ENCODE data around the gene TMEM88.
A peak's percentile ranks its signal among the peaks of the same experiment; 100 is the strongest.
"Not testable (repeated sequence)": the region's sequence is repeated elsewhere in the genome, so short reads cannot be mapped to it uniquely, and the experiment has no call there.

TMEM88 gene, protein sequence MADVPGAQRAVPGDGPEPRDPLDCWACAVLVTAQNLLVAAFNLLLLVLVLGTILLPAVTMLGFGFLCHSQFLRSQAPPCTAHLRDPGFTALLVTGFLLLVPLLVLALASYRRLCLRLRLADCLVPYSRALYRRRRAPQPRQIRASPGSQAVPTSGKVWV

DNA sequence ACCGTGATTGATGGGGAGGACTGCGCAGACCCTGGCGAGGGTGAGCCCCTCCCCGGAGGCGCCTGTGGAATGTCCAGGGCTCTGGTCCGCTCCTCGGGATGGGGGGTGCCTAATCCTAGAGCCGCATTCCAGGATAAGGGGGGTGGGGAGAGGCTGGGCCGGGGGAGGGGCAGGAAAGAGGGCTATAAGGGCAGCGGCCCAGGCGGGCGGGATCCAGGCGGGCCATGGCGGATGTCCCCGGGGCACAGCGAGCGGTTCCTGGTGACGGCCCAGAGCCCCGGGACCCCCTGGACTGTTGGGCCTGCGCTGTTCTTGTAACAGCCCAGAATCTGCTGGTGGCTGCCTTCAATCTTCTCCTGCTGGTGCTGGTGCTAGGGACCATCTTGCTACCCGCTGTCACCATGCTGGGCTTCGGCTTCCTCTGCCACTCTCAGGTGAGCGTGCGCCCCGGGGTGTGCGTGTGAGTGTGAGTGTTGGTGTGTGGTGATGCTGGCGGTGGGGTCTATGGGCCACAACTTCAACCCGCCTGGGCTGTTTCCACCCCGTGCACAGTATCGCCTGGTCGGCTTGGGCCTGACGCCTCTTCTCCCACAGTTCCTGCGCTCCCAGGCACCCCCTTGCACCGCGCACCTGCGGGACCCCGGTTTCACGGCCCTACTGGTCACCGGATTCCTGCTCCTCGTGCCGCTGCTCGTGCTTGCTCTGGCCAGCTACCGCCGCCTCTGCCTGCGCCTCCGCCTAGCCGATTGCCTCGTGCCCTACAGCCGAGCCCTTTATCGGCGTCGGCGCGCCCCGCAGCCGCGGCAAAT is at the start of gene TMEM88:
TMEM88 (plus strand) TSS at position 216 of the 809 bp plus-strand sequence; CDS start at position 225, 9 bp downstream.
- no peak for DNase-seq (ENCODE audit: low spot score)

DNA sequence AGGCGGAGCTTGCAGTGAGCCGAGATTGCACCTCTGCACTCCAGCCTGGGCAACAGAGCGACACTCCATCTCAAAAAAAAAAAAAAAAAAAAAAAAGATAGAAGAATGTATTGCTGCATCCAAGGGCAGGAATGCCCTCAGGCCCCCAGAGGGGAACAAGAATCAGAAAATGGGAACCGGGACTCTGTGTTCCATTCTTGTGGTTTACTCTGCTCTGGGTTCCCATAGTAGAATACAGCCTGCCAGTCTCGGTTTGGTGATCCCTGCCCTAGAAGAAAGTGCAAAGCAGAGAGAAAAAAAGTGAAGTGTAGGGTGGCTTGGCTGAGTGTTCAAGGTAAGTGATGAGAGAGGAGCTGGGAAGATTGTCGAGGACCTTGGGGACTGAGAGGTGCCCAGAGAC is 48.3 kb upstream of the TMEM88 start:
- no peak for DNase-seq (ENCODE audit: low spot score)

GRCh38 chr17:7807206-7807605 is 47.7 kb upstream of the TMEM88 start:
- DNase-seq (ENCODE audit: low spot score) = no peak

DNA sequence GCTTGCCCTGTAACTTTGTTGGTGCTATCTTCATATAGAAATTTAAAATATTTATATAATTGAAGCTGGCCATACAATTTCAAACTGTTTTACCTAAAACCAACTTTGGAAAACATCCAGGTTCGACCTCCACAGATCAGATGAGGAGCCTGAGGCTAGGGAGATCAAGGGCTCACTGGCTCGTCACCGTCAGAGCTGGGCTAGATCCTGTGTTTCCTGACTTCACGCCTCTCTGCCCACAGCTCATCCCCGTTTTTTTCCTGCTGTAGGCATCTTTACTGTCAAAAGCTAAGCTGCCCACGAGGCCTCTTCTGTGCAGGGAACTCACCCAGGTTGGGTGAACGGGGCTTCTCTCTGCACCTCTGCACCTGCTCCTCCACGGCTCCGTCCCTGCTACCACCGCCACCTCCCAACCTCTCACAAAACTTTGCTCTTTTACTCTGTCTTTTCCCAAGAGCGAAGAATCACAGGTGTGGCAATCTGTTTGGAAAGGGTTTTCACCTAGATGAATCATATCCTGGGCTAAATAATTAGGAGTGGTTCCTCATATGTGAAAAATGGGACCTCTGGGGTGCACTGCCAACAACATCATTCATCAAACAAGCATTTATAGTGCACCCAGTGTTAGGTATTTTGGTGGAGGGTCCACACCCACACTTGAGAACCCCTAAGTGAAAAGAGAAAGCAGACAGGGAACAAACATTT is 45.6 kb upstream of the TMEM88 start:
- DNase-seq (ENCODE audit: low spot score) = no peak

- DNase-seq (ENCODE audit: low spot score) = not testable (repeated sequence)
Measured at GRCh38 chr17:7809791-7810343, 45.0 kb upstream of the TMEM88 start.

GRCh38 chr17:7811251-7811650 is 43.6 kb upstream of the TMEM88 start:
- no peak for DNase-seq (ENCODE audit: low spot score)

DNA sequence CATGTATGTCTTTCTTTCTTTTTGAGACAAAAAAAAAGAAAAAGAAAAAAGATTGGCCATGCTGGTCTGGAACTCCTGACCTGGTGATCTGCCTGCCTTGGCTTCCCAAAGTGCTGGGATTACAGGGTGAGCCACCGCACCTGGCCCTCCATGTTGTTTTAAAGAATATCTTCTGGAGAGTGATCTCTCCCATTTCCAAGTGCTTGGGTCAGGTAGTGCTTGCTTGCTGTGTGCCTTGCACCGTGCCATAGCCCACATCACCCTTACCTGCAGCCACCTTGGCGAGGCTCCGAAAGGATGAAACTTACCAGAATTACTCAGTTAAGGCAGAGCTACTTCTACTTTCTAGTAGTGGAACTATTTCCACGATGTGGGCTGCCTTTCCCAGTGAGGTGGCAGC is 39.9 kb upstream of the TMEM88 start:
- no peak for DNase-seq (ENCODE audit: low spot score)

GRCh38 chr17:7816926-7817642 is 37.8 kb upstream of the TMEM88 start:
- no peak for DNase-seq (ENCODE audit: low spot score)

DNA sequence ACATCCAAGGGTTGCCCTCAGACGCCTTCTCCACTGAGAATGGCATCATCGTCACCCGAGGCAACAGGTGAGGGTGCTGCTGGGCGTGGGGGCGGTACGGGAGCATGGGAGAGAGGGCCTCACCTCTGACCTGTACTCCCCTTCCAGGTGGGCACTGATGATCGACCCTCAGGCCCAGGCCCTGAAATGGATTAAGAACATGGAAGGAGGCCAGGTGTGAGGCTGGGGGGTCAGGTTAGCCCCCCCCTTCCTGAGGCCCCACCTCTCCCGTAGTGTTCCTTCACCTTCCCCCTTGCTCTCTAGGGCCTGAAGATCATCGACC is 37.3 kb upstream of the TMEM88 start:
- DNase-seq (ENCODE audit: low spot score) = no peak

GRCh38 chr17:7818026-7818425 is 36.8 kb upstream of the TMEM88 start:
- DNase-seq (ENCODE audit: low spot score) = no peak

DNA sequence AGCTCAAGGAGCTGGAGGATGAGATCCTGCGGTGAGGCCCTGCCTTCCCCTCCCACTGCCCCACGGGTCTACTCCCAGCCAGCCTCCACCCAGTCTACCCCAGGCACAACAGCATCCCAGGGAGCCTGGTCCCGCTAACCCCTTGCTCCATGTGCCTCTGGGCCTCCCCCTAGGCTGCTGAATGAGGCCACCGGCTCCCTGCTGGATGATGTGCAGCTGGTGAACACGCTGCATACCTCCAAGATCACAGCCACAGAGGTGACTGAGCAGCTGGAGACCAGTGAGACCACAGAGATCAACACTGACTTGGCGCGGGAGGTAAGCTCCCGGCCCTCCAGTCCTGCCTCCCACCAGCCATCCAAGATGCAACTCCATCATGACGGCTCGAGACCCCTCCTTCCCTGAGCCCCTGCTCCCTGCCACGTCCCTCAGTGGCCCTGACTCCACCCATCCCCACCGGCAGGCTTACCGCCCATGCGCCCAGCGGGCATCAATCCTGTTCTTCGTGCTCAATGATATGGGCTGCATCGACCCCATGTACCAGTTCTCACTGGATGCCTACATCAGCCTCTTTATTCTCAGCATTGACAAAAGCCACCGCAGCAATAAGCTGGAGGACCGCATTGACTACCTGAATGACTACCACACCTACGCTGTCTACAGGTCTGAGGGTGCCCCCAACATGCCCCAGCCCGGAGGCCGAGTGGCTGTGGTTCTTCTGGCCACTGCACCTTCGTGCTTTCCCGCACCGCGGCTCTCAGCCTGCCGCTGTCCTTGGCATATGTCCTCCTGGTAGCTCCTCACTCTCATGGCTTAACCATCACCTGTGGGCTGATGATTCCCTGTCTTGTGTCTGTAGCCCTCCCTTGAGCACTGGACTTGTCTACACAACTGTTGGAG is 35.9 kb upstream of the TMEM88 start:
- no peak for DNase-seq (ENCODE audit: low spot score)

GRCh38 chr17:7820231-7820630 is 34.6 kb upstream of the TMEM88 start:
- no peak for DNase-seq (ENCODE audit: low spot score)

GRCh38 chr17:7822126-7822525 is 32.7 kb upstream of the TMEM88 start:
- DNase-seq (ENCODE audit: low spot score) = no peak

DNA sequence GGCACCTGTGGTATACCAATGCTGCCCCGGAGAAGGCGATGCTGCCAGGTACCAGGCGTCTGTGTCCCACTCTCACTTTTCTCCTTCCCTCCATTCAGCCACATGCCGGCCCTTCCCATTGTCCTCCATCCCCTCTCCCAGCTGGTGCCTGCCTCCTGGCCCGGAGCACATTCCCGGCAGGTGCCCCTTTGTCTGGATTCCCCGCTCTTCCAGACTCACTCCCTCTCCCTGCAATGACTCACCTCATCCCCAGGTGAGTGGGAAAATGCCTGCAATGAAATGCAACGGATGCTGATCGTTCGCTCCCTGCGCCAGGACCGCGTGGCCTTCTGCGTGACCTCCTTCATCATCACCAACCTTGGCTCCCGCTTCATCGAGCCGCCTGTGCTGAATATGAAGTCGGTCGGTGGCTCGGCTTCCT is 31.3 kb upstream of the TMEM88 start:
- no peak for DNase-seq (ENCODE audit: low spot score)

GRCh38 chr17:7824021-7824924 is 30.6 kb upstream of the TMEM88 start:
- DNase-seq (ENCODE audit: low spot score) = peak; percentile 21

DNA sequence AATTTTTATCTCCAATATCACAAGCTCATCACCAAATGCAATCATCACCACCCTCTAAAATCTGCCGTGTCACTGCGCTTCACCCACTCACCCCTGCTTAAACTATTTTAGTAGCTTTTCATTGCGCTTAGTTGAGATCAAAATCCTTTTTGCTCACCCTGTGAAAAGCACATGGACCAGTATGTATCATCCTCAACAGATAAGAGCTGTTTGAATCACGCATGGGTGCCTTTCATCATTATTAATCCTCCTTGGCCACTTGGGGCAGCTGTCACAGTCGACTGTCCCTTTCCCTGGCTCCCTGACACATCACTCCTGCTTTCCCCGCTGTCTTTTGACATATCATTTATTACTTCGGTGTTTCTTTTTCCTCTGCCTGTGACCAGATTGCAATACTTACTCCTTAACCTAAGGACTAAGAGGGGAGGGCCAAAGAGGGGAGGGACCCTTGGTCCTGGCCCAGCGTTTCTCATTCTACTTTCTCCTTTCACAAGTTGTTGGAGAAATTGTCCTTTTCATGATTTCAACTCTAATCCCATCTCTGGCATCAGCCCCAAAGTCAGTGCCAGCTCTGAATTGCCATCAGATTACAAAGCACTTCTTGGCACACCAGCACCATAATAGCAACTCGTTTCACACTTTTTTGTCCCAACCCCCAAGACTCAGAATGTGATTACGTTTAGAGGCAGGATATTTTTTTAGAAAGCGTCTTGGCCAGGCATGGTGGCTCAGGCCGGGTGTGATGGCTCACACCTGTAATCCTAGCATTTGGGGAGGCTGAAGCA is 29.5 kb upstream of the TMEM88 start:
- peak; percentile 37 for DNase-seq (ENCODE audit: low spot score)

GRCh38 chr17:7830616-7831015 is 24.2 kb upstream of the TMEM88 start:
- DNase-seq (ENCODE audit: low spot score) = no peak

DNA sequence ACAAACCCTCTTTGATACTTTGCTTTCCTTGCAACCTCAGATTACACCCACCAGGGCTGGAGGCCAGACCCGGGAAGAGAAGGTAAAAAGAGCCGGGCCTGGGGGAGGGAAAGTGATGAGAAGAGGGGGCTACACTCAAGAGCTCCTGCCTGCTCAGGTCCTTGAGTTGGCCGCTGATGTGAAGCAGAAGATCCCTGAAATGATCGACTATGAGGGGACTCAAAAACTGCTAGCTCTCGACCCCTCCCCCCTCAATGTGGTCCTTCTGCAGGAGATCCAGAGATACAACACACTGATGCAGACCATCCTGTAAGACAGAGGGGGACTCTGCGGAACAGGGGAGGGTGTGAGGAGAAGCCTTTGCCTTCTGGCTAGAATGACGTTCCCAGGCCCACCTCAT is 23.6 kb upstream of the TMEM88 start:
- DNase-seq (ENCODE audit: low spot score) = no peak

DNA sequence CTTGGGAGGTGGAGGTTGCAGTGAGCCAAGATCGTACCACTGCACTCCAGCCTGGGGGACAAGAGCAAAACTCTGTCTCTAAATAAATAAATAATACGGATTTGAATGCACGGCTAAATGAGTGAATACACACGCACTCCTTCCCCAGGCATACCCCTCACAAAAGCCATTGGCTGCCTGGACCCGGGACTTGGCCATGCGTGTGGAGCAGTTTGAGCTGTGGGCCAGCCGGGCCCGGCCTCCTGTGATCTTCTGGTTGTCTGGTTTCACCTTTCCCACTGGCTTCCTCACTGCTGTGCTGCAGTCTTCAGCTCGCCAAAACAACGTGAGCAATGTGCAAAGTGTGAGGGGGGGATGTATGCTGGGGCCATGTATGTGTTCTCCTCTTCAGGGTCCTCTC is 22.4 kb upstream of the TMEM88 start:
- no peak for DNase-seq (ENCODE audit: low spot score)

Data from hematopoietic multipotent progenitor cell treated with erythropoietin and hydrocortisone succinate and interleukin-3 and kit ligand, for 17 days (in vitro differentiated cells).